K562 (cell line): ENCODE results near the gene CPNE9. TPM values are rescaled to one million over a fixed set of nuclear protein-coding genes. Genes with fewer than 3 reads are reported as not detected.

Experiments used
- BMI1 ChIP-seq: fragments of 150-350 bp; IDR thresholded peaks from 2 replicates; pipeline ENCODE4 v1.6.1; 2014; ENCODE audit warnings: low read length
- CAMTA2 ChIP-seq: fragments of 250-450 bp; sonication (Bioruptor Pico); conservative IDR thresholded peaks from 2 replicates; pipeline ENCODE4 v1.5.1; 2022
- CREB1 ChIP-seq, 2 experiments: sonication (generic) in 1 of 2; formaldehyde crosslinking in 1 of 2; IDR thresholded peaks; 2 replicates each; pipeline versions ENCODE4 v1.6.1 to v1.8.0; 2012 to 2022; ENCODE audit warnings: inconsistent platforms in 1 of 2, mild to moderate bottlenecking in 1 of 2, missing genetic modification reagents in 1 of 2, moderate library complexity in 1 of 2
- CREBBP ChIP-seq: IDR thresholded peaks from one replicate; pipeline ENCODE4 v1.6.1; 2012; ENCODE audit warnings: low read depth, mild to moderate bottlenecking, control low read depth, inconsistent platforms, low read length
- ELF4 ChIP-seq: fragments of 450-650 bp; formaldehyde crosslinking; IDR thresholded peaks from 2 replicates; pipeline ENCODE4 v1.4.0; 2022; ENCODE audit warnings: missing genetic modification characterization
- ETV6 ChIP-seq, 3 experiments: fragments of 150-350 bp in 1 of 3; sonication (generic) in 1 of 3; formaldehyde crosslinking in 1 of 3; IDR thresholded peaks; 2 replicates each; pipeline versions ENCODE4 v1.6.1 to v1.8.0; 2014 to 2022; ENCODE audit warnings: borderline replicate concordance in 2 of 3, low read depth in 2 of 3, antibody characterized with exemption in 1 of 3, low read length in 1 of 3, mild to moderate bottlenecking in 1 of 3, missing genetic modification reagents in 1 of 3
- PHF21A ChIP-seq: fragments of 450-650 bp; IDR thresholded peaks from 2 replicates; pipeline ENCODE4 v1.6.1; 2017; ENCODE audit warnings: low read depth, borderline replicate concordance
- POLR2G ChIP-seq: fragments of 200-400 bp; formaldehyde crosslinking; IDR thresholded peaks from 2 replicates; pipeline ENCODE4 v1.6.1; 2017; ENCODE audit warnings: low read depth, mild to moderate bottlenecking, antibody characterized with exemption, low read length, moderate library complexity
- SRF ChIP-seq, 2 experiments: fragments of 250-450, 450-650 bp in 1 of 2; sonication (Bioruptor Pico) in 1 of 2; sonication (generic) in 1 of 2; formaldehyde crosslinking; IDR thresholded peaks; 2 replicates each; pipeline versions ENCODE4 v1.5.0 to v1.5.1; 2020 to 2022; ENCODE audit warnings: mild to moderate bottlenecking in 1 of 2, missing genetic modification reagents in 1 of 2
- STAG1 ChIP-seq: sonication (generic); formaldehyde crosslinking; IDR thresholded peaks from 2 replicates; pipeline ENCODE4 v1.5.0; 2020; ENCODE audit warnings: missing genetic modification reagents, borderline replicate concordance
- ZBTB1 ChIP-seq: sonication (generic); formaldehyde crosslinking; IDR thresholded peaks from 2 replicates; pipeline ENCODE4 v1.8.1; 2023; ENCODE audit warnings: missing genetic modification reagents, low read depth, mild to moderate bottlenecking, borderline replicate concordance
- ZNF134 ChIP-seq: fragments of 250-450 bp; sonication (Bioruptor Pico); conservative IDR thresholded peaks from 2 replicates; pipeline ENCODE4 v1.4.0; 2020
- polyA plus RNA-seq, 8 experiments: library from polyadenylated mRNA; depleted of rRNA in 4 of 8; stranded (reverse) in 5 of 8; unstranded in 3 of 8; fragments of >200 nt; fragmentation: Nextera tagmentation in 2 of 8; fragmentation: Illumina TruSeq in 1 of 8; extraction: Ambion mirVana in 2 of 8; extraction: Trizol in 1 of 8; gene quantifications; 2 replicates each; pipeline versions ENCODE4 v1.2.1 to v1.2.3, GENCODE V29; 2011 to 2014; ENCODE audit warnings: inconsistent platforms in 1 of 8, missing spikeins in 1 of 8
- total RNA-seq, 7 experiments: library from RNA; depleted of rRNA in 6 of 7; stranded (reverse); fragments of >200 nt in 6 of 7; fragmentation: Illumina TruSeq in 2 of 7; extraction: Trizol in 2 of 7; gene quantifications; 2 replicates each; pipeline versions ENCODE4 v1.2.1 to v1.2.3, GENCODE V29; 2011 to 2021; ENCODE audit warnings: low replicate concordance in 1 of 7
- TF ChIP-seq, protein P1 (sequence below): fragments of 450-650 bp; IDR thresholded peaks from 2 replicates; pipeline ENCODE4 v1.6.1; 2016; ENCODE audit warnings: low read depth
- TF ChIP-seq, protein P2 (sequence below): fragments of 450-650 bp; IDR thresholded peaks from 2 replicates; pipeline ENCODE4 v1.6.1; 2016

The CPNE9 gene
- total and polyA plus RNA-seq, 9 of the 15 experiments (the other 6 are each of a cell fraction or from before 2014, with no cell fraction given): 0.22 to 0.56 (median 0.29) TPM; not detected in 3

DNA sequence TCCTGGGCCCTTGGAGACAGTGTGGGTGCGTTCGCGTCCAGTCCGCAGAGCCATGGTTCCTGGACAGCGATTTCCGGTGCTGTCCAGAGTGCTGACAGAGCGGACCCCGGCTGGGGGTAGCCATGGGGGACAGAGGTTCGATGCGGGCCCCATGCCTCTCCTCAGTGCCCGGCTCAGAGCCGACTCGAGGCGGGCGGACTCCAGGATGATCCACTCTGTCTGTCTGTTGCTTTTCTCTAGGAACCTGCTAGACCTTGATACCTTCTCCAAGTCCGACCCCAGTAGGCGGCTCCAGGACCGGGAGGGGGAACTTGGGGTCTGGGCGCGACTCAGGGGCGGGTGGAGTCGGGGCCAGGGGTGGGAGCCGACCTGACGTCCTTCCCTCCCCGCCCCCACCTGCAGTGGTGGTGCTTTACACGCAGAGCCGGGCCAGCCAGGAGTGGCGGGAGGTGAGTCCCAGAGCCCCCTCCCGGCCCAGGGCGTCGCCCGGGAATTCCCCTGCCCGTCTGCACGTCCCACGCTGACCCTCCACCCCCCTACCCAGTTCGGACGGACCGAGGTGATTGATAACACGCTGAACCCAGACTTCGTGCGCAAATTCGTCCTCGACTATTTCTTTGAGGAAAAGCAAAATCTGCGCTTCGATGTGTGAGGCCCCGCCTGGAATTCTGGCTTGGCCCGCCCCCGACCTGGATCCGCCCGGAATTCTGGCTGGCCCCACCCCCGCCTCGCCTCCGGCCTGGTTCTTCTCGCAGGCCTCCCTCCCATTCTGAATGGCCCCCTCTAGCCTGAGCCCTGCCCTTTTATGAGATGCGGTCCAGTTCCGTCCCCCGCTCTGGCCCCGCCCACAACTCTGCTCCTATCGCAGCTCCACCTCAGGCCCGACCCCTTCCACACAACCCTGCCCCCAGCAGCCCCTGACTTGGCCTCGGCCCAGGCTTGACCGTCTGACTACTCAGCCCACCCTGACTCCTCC is 1.0 kb downstream of the CPNE9 start (continued):
- TF ChIP-seq, protein P1, sequence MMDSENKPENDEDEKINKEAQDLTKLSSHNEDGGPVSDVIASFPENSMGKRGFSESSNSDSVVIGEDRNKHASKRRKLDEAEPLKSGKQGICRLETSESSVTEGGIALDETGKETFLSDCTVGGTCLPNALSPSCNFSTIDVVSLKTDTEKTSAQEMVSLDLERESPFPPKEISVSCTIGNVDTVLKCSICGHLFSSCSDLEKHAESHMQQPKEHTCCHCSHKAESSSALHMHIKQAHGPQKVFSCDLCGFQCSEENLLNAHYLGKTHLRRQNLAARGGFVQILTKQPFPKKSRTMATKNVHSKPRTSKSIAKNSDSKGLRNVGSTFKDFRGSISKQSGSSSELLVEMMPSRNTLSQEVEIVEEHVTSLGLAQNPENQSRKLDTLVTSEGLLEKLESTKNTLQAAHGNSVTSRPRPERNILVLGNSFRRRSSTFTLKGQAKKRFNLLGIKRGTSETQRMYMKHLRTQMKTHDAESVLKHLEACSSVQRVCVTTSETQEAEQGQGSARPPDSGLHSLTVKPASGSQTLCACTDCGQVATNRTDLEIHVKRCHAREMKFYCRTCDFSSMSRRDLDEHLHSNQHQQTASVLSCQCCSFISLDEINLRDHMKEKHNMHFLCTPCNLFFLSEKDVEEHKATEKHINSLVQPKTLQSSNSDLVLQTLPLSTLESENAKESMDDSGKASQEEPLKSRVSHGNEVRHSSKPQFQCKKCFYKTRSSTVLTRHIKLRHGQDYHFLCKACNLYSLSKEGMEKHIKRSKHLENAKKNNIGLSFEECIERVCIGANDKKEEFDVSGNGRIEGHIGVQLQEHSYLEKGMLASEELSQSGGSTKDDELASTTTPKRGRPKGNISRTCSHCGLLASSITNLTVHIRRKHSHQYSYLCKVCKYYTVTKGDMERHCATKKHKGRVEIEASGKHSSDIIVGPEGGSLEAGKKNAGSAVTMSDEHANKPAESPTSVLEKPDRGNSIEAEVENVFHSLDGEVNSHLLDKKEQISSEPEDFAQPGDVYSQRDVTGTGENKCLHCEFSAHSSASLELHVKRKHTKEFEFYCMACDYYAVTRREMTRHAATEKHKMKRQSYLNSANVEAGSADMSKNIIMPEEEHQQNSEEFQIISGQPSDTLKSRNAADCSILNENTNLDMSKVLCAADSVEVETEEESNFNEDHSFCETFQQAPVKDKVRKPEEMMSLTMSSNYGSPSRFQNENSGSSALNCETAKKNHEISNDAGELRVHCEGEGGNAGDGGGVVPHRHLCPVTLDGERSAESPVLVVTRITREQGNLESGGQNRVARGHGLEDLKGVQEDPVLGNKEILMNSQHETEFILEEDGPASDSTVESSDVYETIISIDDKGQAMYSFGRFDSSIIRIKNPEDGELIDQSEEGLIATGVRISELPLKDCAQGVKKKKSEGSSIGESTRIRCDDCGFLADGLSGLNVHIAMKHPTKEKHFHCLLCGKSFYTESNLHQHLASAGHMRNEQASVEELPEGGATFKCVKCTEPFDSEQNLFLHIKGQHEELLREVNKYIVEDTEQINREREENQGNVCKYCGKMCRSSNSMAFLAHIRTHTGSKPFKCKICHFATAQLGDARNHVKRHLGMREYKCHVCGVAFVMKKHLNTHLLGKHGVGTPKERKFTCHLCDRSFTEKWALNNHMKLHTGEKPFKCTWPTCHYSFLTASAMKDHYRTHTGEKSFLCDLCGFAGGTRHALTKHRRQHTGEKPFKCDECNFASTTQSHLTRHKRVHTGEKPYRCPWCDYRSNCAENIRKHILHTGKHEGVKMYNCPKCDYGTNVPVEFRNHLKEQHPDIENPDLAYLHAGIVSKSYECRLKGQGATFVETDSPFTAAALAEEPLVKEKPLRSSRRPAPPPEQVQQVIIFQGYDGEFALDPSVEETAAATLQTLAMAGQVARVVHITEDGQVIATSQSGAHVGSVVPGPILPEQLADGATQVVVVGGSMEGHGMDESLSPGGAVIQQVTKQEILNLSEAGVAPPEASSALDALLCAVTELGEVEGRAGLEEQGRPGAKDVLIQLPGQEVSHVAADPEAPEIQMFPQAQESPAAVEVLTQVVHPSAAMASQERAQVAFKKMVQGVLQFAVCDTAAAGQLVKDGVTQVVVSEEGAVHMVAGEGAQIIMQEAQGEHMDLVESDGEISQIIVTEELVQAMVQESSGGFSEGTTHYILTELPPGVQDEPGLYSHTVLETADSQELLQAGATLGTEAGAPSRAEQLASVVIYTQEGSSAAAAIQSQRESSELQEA: no peak
- no peak for TF ChIP-seq BMI1
- TF ChIP-seq ELF4 (CRISPR knock-in tag): no peak
- no peak for TF ChIP-seq PHF21A
- TF ChIP-seq CREB1 (IDR thresholded peaks at IDR 0.05): 0 out of 2 replicates have a peak, but pooled peaks have one; percentile 24
- TF ChIP-seq CREB1 (CRISPR knock-in tag; IDR thresholded peaks at IDR 0.05): peak; percentile 77
- no peak for TF ChIP-seq CREBBP
- TF ChIP-seq STAG1 (CRISPR knock-in tag): peak; percentile 89
- TF ChIP-seq ZNF134 (CRISPR knock-in tag): no peak
- no peak for TF ChIP-seq ETV6 (IDR thresholded peaks at IDR 0.05; ENCODE audit: borderline replicate concordance in 1 of 2, low read depth in 2 of 2, low read length in 1 of 2)
- TF ChIP-seq ETV6 (CRISPR knock-in tag; IDR thresholded peaks at IDR 0.05; ENCODE audit: borderline replicate concordance): peak; percentile 66; the same call in 1 of the 2 replicates
- no peak for TF ChIP-seq POLR2G
- TF ChIP-seq CAMTA2 (CRISPR knock-in tag): no peak
- TF ChIP-seq ZBTB1: peak; percentile 88
- TF ChIP-seq, protein P2, sequence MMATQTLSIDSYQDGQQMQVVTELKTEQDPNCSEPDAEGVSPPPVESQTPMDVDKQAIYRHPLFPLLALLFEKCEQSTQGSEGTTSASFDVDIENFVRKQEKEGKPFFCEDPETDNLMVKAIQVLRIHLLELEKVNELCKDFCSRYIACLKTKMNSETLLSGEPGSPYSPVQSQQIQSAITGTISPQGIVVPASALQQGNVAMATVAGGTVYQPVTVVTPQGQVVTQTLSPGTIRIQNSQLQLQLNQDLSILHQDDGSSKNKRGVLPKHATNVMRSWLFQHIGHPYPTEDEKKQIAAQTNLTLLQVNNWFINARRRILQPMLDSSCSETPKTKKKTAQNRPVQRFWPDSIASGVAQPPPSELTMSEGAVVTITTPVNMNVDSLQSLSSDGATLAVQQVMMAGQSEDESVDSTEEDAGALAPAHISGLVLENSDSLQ: no peak
- peak in 1 of 2 experiments; percentile 93; a peak in 2 of 4 replicates for TF ChIP-seq SRF (CRISPR knock-in tag; IDR thresholded peaks at IDR 0.05)
